ENCODE measurements around the gene ADAMTSL1.

GRCh38 chr9:18668944-18669343, 195.0 kb downstream of the ADAMTSL1 start:
- no peak for TF ChIP-seq CTCF (IDR thresholded peaks at IDR 0.05)
- TF ChIP-seq, protein P1, sequence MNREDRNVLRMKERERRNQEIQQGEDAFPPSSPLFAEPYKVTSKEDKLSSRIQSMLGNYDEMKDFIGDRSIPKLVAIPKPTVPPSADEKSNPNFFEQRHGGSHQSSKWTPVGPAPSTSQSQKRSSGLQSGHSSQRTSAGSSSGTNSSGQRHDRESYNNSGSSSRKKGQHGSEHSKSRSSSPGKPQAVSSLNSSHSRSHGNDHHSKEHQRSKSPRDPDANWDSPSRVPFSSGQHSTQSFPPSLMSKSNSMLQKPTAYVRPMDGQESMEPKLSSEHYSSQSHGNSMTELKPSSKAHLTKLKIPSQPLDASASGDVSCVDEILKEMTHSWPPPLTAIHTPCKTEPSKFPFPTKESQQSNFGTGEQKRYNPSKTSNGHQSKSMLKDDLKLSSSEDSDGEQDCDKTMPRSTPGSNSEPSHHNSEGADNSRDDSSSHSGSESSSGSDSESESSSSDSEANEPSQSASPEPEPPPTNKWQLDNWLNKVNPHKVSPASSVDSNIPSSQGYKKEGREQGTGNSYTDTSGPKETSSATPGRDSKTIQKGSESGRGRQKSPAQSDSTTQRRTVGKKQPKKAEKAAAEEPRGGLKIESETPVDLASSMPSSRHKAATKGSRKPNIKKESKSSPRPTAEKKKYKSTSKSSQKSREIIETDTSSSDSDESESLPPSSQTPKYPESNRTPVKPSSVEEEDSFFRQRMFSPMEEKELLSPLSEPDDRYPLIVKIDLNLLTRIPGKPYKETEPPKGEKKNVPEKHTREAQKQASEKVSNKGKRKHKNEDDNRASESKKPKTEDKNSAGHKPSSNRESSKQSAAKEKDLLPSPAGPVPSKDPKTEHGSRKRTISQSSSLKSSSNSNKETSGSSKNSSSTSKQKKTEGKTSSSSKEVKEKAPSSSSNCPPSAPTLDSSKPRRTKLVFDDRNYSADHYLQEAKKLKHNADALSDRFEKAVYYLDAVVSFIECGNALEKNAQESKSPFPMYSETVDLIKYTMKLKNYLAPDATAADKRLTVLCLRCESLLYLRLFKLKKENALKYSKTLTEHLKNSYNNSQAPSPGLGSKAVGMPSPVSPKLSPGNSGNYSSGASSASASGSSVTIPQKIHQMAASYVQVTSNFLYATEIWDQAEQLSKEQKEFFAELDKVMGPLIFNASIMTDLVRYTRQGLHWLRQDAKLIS (CRISPR knock-in tag; IDR thresholded peaks at IDR 0.05; ENCODE audit: borderline replicate concordance), result no peak
- no peak for TF ChIP-seq MYBL2 (CRISPR knock-in tag; IDR thresholded peaks at IDR 0.05)
- no peak for TF ChIP-seq ATF2 (CRISPR knock-in tag; IDR thresholded peaks at IDR 0.05; ENCODE audit: borderline replicate concordance, low read depth)
- TF ChIP-seq ETV6 (CRISPR knock-in tag; IDR thresholded peaks at IDR 0.05), result no peak
- TF ChIP-seq, protein P2, sequence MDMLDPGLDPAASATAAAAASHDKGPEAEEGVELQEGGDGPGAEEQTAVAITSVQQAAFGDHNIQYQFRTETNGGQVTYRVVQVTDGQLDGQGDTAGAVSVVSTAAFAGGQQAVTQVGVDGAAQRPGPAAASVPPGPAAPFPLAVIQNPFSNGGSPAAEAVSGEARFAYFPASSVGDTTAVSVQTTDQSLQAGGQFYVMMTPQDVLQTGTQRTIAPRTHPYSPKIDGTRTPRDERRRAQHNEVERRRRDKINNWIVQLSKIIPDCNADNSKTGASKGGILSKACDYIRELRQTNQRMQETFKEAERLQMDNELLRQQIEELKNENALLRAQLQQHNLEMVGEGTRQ (CRISPR knock-in tag; IDR thresholded peaks at IDR 0.05), result no peak
